Mesothelial cell of epicardium (in vitro differentiated cells): Measurements from ENCODE around the gene KANK3. TPM values are rescaled to one million over a fixed set of nuclear protein-coding genes. Genes with fewer than 3 reads are reported as not detected.

Source experiments
- DNase-seq, 2 experiments: peaks; one replicate each; pipeline ENCODE4 v3.0.0; 2021; ENCODE audit warnings: low spot score in 2 of 2; ENCODE audit not compliant: unreplicated experiment in 2 of 2
- H3K27ac Mint-ChIP-seq: 2 replicates; pipeline ENCODE4 v1.8.0; 2021; ENCODE audit warnings: mixed read lengths
- H3K27me3 Mint-ChIP-seq: 2 replicates; pipeline ENCODE4 v1.8.0; 2021; ENCODE audit warnings: low read depth, mixed read lengths
- H3K36me3 Mint-ChIP-seq: 2 replicates; pipeline ENCODE4 v1.8.0; 2021; ENCODE audit warnings: mixed read lengths
- H3K4me1 Mint-ChIP-seq: 2 replicates; pipeline ENCODE4 v1.8.0; 2021; ENCODE audit warnings: mixed read lengths
- H3K4me3 Mint-ChIP-seq: 2 replicates; pipeline ENCODE4 v1.8.0; 2021; ENCODE audit warnings: mild to moderate bottlenecking, moderate library complexity, mixed read lengths
- H3K9me3 Mint-ChIP-seq: 2 replicates; pipeline ENCODE4 v1.8.0; 2021; ENCODE audit warnings: mixed read lengths
- CTCF ChIP-seq: fragments of 200-600 bp; sonication (generic); IDR thresholded peaks from one replicate; pipeline ENCODE4 v1.5.0; 2021; ENCODE audit warnings: antibody characterized with exemption; ENCODE audit not compliant: unreplicated experiment
- total RNA-seq: library from RNA; stranded (reverse); gene quantifications from 3 replicates; pipeline ENCODE4 v1.2.1, GENCODE V29; 2021

The KANK3 gene
- total RNA-seq, 1 donor from 2014 or later = 2.3 TPM

DNA sequence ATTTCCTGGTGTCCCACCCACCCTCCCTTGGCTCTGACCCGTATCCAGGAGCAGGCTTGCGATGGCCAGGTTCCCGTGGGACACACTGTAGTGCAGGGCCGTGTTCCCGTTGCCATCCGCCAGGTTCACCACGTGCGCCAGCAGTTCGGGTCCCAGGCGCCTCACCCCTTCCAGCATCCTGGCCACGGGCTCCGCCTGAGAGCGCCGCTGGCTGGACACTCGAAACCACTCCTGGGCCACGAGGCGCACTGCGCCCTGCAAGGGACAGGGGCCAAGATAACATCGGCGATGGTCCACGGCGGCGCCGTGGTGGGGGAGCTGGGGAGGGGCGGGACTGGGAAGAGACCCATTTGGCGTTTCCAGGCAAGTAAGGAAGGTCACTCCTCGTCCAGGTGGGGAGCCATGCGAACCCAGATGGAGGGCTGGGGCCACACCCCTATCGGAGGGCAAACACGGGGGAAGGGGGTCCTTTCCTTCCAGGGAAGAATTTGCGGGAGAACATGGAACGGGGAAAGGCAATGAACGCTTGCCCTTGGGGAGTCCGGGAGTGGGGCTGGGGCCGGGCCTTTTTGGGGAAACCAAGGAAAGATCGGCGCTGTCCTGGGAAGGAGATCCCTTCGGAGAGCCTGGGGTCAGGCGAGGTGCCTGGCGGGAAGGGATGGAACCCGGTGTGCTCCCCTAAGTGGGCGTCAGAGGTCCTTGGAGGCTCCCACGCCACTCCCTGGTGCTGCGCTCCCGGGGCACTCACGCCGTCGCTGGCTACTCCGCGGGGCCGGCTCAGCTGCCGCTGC is 9.9 kb downstream of the KANK3 start:
- Mint-ChIP-seq H3K27me3 (peaks cover 77% of the 10 kb centered on the region), H3K36me3 (no peaks in the 10 kb centered on the region), H3K9me3 (no peaks in the 10 kb centered on the region), H3K27ac (no peak overlapping the region), H3K4me3 (no peak overlapping the region), H3K4me1 (no peaks in the 10 kb centered on the region)
- DNase-seq = no peak
- no peak for TF ChIP-seq CTCF

- peaks cover 71% of the 10 kb centered on the region for H3K27me3 Mint-ChIP-seq
- H3K4me3 Mint-ChIP-seq = no peak overlapping the region
- no peaks in the 10 kb centered on the region for H3K4me1 Mint-ChIP-seq
- no peaks in the 10 kb centered on the region for H3K36me3 Mint-ChIP-seq
- H3K9me3 Mint-ChIP-seq = peaks cover 5% of the 10 kb centered on the region
- no peak overlapping the region for H3K27ac Mint-ChIP-seq
- no peak for TF ChIP-seq CTCF
- DNase-seq = no peak
These were observed 11.7 kb downstream of the KANK3 start for GRCh38 chr19:8331263-8331845.

DNA sequence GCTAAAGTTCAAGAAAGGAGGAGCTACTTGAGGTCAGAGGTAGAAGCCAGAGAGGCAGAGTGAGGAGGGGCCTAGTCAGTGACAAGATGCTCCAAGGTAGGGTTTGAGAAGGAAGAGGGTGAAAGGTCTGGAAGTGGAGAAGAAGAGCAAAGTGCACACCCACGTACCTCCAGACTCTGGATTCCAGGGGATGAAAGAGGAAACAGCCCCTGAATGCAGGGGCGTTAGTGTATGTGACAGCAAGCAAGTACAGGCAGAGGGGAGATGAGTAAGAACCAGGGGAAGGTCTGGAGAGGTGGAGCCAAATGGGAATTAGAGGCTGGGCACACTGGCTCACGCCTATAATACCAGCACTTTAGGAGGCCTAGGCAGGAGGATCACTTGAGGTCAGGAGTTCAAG is 13.1 kb downstream of the KANK3 start:
- no peak for TF ChIP-seq CTCF
- H3K4me1 Mint-ChIP-seq = no peaks in the 10 kb centered on the region
- H3K4me3 Mint-ChIP-seq = no peak overlapping the region
- H3K9me3 Mint-ChIP-seq = peaks cover 5% of the 10 kb centered on the region
- H3K27me3 Mint-ChIP-seq = peaks cover 63% of the 10 kb centered on the region
- DNase-seq = no peak
- no peaks in the 10 kb centered on the region for H3K36me3 Mint-ChIP-seq
- H3K27ac Mint-ChIP-seq = no peak overlapping the region

DNA sequence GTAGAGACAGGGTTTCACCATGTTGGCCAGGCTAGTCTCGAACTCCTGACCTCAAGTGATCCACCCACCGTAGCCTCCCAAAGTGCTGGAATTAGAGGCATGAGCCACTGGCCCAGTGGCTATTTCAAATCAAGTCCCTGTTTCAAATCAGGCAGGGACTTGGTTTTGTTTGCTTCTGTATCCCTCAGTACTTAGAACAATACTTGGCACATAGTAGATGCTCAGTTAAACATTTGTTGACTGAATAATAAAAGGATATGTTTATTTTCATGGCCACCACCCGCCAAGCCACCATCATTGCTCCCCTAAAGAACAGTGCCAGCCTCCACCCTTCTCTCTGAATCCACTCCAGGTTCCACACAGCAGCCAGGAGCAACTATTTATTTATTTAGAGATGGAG is 17.6 kb downstream of the KANK3 start:
- peaks cover 20% of the 10 kb centered on the region for H3K4me1 Mint-ChIP-seq
- H3K27me3 Mint-ChIP-seq = peaks cover 27% of the 10 kb centered on the region
- H3K4me3 Mint-ChIP-seq = no peak overlapping the region
- no peak overlapping the region for H3K27ac Mint-ChIP-seq
- no peak for DNase-seq
- no peak for TF ChIP-seq CTCF
- H3K36me3 Mint-ChIP-seq = no peaks in the 10 kb centered on the region
- peaks cover 5% of the 10 kb centered on the region for H3K9me3 Mint-ChIP-seq

DNA sequence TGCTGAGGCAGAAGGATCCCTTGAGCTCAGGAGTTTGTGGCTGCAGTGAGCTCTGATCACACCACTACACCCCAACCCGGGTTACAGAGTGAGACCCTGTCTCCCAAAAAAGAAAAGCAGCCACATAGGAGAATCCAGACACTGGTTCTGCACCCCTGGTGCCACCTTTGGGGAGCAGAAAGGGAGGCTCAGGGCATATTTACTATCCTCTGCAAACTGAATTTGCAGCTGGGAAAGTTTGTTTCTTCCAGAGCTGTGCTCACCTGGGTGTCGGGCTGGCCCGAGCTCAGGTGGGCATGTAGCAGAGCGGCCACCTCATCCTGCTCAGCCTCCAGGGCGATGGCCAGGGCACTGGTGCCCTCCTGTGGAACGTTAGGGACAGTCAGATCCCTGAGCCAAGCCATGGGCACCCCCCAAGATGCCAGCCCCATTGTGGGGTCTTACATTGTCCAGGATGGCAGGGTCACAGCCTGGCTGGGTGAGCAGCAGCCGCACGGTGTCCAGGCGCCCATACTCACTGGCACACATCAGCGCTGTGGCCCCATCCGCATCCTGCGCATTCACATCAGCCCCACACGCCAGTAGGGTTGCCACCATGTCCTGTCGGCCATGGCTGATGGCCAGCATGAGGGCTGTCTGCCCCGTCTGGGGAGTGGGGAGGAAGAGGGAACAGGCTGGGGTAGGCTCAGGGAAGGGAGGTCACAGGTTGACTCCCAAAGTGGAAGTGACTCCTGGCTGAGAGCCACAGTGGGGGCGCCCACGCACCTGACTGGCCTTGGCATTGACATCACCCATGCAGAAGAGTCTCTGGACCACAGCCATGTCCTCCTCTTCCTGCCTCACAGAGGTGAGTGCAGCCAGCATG is 18.6 kb downstream of the KANK3 start:
- Mint-ChIP-seq H3K4me3 (no peak overlapping the region), H3K9me3 (peaks cover 5% of the 10 kb centered on the region), H3K4me1 (peaks cover 27% of the 10 kb centered on the region), H3K36me3 (no peaks in the 10 kb centered on the region), H3K27ac (no peak overlapping the region), H3K27me3 (peaks cover 17% of the 10 kb centered on the region)
- no peak for DNase-seq
- no peak for TF ChIP-seq CTCF
